ENCODE data around the gene MRTFA. TPM values are rescaled to one million over a fixed set of nuclear protein-coding genes. Genes with fewer than 3 reads are reported as not detected.

MRTFA gene
- total RNA-seq, 4 donors from 2014 or later = 81.4 to 210 (median 122) TPM

GRCh38 chr22:40407021-40407761 is 229.3 kb downstream of the MRTFA start:
- no peak for TF ChIP-seq POLR2A (IDR thresholded peaks at IDR 0.05)
- TF ChIP-seq, protein P1, sequence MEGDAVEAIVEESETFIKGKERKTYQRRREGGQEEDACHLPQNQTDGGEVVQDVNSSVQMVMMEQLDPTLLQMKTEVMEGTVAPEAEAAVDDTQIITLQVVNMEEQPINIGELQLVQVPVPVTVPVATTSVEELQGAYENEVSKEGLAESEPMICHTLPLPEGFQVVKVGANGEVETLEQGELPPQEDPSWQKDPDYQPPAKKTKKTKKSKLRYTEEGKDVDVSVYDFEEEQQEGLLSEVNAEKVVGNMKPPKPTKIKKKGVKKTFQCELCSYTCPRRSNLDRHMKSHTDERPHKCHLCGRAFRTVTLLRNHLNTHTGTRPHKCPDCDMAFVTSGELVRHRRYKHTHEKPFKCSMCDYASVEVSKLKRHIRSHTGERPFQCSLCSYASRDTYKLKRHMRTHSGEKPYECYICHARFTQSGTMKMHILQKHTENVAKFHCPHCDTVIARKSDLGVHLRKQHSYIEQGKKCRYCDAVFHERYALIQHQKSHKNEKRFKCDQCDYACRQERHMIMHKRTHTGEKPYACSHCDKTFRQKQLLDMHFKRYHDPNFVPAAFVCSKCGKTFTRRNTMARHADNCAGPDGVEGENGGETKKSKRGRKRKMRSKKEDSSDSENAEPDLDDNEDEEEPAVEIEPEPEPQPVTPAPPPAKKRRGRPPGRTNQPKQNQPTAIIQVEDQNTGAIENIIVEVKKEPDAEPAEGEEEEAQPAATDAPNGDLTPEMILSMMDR (IDR thresholded peaks at IDR 0.05) = no peak
- H3K4me3 ChIP-seq (replicated peaks in 1 of 3) = no peak overlapping the region
- no peaks in the 10 kb centered on the region for H3K27me3 ChIP-seq
- intact Hi-C loops (cut with DNase I) = no loop called here
- WGBS, 2 donors = 98 to 99% methylated on average over 16 to 18 of the region's 37 CpGs
- no peaks in the 10 kb centered on the region for H3K4me1 ChIP-seq
- no peak overlapping the region for H3K27ac ChIP-seq
- no peaks in the 10 kb centered on the region for H3K9me3 ChIP-seq
- DNase-seq = no peak
- H3K36me3 ChIP-seq = peaks cover 64 to 73% of the 10 kb centered on the region in 2 donors

DNA sequence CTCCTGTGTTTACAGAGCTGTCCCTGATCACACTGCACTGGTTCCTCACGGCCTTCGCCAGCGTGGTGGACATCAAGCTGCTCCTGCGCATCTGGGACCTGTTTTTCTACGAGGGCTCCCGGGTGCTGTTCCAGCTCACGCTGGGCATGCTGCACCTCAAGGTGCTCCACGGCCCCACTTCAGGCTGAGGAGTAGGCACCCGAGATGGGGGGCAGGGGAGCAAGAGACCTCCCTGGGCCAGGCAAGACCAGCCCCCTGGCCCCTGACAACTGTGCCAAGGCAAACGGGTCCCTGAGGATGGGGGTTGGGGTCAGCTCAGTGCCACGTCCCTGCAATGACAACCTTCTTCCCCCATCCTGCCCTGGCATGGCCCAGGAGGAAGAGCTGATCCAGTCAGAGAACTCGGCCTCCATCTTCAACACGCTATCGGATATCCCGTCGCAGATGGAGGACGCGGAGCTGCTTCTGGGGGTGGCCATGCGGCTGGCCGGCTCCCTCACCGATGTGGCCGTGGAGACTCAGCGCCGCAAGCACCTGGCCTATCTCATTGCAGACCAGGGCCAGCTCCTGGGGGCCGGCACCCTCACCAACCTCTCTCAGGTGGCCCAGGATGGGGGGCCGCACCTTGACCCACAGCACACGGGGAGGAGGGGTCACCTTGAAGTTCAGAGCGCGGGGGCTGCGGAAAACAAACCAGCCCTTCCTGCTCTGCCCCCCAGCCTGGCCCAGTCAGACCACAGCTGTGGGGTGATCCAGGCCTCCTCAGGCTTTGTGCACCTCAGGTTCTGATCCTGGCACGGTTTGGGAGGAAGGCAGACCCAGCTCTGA is 230.2 kb downstream of the MRTFA start:
- WGBS, 2 donors = 94 to 95% methylated on average over 21 to 25 of the region's 31 CpGs
- no peaks in the 10 kb centered on the region for H3K9me3 ChIP-seq
- no peaks in the 10 kb centered on the region for H3K4me1 ChIP-seq
- intact Hi-C loops (cut with DNase I) = no loop called here
- DNase-seq = no peak
- no peak for TF ChIP-seq POLR2A (IDR thresholded peaks at IDR 0.05)
- TF ChIP-seq, protein P1 (IDR thresholded peaks at IDR 0.05) = no peak
- H3K36me3 ChIP-seq = peaks cover 69 to 75% of the 10 kb centered on the region in 2 donors
- H3K27ac ChIP-seq = no peak overlapping the region
- H3K4me3 ChIP-seq (replicated peaks in 1 of 3) = no peak overlapping the region
- H3K27me3 ChIP-seq = no peaks in the 10 kb centered on the region

GRCh38 chr22:40405178-40406062 is 231.1 kb downstream of the MRTFA start:
- TF ChIP-seq, protein P1 (IDR thresholded peaks at IDR 0.05) = no peak
- no peak for TF ChIP-seq POLR2A (IDR thresholded peaks at IDR 0.05)
- WGBS, 2 donors = 95 to 96% methylated on average over 12 to 17 of the region's 28 CpGs
- H3K27ac ChIP-seq = no peak overlapping the region
- no peaks in the 10 kb centered on the region for H3K27me3 ChIP-seq
- H3K4me1 ChIP-seq = no peaks in the 10 kb centered on the region
- intact Hi-C loops (cut with DNase I) = no loop called here
- H3K36me3 ChIP-seq = peaks cover 67 to 74% of the 10 kb centered on the region in 2 donors
- H3K4me3 ChIP-seq (replicated peaks in 1 of 3) = no peak overlapping the region
- no peaks in the 10 kb centered on the region for H3K9me3 ChIP-seq
- DNase-seq = no peak

DNA sequence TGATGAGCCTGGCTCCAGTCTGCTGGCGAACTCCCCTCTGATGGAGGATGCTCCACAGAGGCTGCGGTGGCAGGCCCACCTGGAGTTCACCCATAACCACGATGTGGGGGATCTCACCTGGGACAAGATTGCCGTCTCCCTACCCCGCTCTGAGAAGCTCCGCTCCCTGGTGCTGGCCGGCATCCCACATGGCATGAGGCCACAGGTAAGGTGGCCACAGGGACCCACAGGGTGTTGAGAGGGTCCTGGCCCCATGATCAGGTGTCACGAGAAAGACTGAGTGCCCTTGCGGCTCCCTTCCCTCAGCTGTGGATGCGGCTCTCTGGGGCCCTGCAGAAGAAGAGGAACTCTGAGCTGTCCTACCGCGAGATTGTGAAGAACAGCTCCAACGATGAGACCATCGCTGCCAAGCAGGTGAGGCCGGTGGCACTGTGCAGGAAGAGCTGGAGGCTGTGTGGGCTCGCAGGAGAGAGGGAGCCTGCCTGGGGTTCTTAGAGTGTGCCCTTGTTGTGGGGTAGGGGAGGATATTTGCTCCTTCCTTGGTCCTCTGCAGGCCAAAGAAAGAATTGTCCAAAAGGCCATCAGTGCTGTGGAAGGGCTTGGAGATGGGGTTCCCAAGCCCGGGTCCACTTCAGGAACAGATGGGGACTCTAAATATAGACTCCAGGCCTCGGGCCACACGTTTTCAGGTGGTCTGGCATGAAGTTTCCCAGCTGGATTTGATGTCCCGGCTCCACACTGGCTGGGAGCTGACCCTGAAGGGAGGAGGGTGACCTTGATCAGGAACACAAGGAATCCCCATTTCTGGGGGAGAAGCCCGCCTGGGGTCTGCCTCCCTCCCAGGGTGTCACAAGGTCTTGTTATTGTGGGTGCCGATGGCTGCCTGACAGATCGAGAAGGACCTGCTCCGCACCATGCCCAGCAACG is 232.0 kb downstream of the MRTFA start:
- no peak for TF ChIP-seq POLR2A (IDR thresholded peaks at IDR 0.05)
- TF ChIP-seq, protein P1 (IDR thresholded peaks at IDR 0.05) = no peak
- Histone ChIP-seq H3K4me3 (replicated peaks in 1 of 3) (no peak overlapping the region), H3K9me3 (no peaks in the 10 kb centered on the region), H3K36me3 (peaks cover 59 to 66% of the 10 kb centered on the region in 2 donors), H3K4me1 (no peaks in the 10 kb centered on the region), H3K27me3 (no peaks in the 10 kb centered on the region), H3K27ac (no peak overlapping the region)
- intact Hi-C loops (cut with DNase I) = no loop called here
- 92% methylated on average over 19 to 22 of the region's 25 CpGs for WGBS, 2 donors
- no peak for DNase-seq

All from thyroid gland (tissue), 4 donors.